ENCODE measurements around the gene ITM2C. TPM values are rescaled to one million over a fixed set of nuclear protein-coding genes. Genes with fewer than 3 reads are reported as not detected.

Gene ITM2C
- total and polyA plus RNA-seq, 2 experiments from 2014 or later: 241 to 367 TPM

- DNase-seq (ENCODE audit: low spot score) (no peak), ATAC-seq (no peak)
- peaks cover 6% of the 10 kb centered on the region; the same call in 1 of the 3 replicates for H3K4me1 Mint-ChIP-seq
- Histone ChIP-seq H4K20me1 (replicated peaks; ENCODE audit: insufficient read depth) (no peaks in the 10 kb centered on the region), H3K4me1 (ENCODE audit: insufficient read depth) (peaks cover 3% of the 10 kb centered on the region; the same call in 1 of the 2 replicates), H3K4me2 (no peak overlapping the region), H3K27ac (ENCODE audit: low read depth) (no peak overlapping the region), H3K27me3 (ENCODE audit: insufficient read depth) (no peaks in the 10 kb centered on the region), H2AFZ (no peak overlapping the region), H3F3A (replicated peaks; ENCODE audit: low read depth) (no peaks in the 10 kb centered on the region), H3K4me3 (no peak overlapping the region), H3K79me2 (replicated peaks; ENCODE audit: insufficient read depth) (no peaks in the 10 kb centered on the region), H3K36me3 (ENCODE audit: insufficient read depth) (no peaks in the 10 kb centered on the region), H3K9me2 (ENCODE audit: insufficient read depth) (peaks cover 8% of the 10 kb centered on the region; the same call in 1 of the 2 replicates)
- peaks cover 3% of the 10 kb centered on the region; the same call in 2 of the 3 replicates for H3K9me3 Mint-ChIP-seq
- peaks cover 15% of the 10 kb centered on the region for H3K27me3 Mint-ChIP-seq (ENCODE audit: insufficient read depth, low read depth, poor library complexity)
- no peak overlapping the region for H3K27ac Mint-ChIP-seq
- TF ChIP-seq POLR2AphosphoS5 (IDR thresholded peaks at IDR 0.05; ENCODE audit: low read depth): no peak
- TF ChIP-seq, protein P1, sequence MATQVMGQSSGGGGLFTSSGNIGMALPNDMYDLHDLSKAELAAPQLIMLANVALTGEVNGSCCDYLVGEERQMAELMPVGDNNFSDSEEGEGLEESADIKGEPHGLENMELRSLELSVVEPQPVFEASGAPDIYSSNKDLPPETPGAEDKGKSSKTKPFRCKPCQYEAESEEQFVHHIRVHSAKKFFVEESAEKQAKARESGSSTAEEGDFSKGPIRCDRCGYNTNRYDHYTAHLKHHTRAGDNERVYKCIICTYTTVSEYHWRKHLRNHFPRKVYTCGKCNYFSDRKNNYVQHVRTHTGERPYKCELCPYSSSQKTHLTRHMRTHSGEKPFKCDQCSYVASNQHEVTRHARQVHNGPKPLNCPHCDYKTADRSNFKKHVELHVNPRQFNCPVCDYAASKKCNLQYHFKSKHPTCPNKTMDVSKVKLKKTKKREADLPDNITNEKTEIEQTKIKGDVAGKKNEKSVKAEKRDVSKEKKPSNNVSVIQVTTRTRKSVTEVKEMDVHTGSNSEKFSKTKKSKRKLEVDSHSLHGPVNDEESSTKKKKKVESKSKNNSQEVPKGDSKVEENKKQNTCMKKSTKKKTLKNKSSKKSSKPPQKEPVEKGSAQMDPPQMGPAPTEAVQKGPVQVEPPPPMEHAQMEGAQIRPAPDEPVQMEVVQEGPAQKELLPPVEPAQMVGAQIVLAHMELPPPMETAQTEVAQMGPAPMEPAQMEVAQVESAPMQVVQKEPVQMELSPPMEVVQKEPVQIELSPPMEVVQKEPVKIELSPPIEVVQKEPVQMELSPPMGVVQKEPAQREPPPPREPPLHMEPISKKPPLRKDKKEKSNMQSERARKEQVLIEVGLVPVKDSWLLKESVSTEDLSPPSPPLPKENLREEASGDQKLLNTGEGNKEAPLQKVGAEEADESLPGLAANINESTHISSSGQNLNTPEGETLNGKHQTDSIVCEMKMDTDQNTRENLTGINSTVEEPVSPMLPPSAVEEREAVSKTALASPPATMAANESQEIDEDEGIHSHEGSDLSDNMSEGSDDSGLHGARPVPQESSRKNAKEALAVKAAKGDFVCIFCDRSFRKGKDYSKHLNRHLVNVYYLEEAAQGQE (IDR thresholded peaks at IDR 0.05; ENCODE audit: unreplicated experiment): no peak
- TF ChIP-seq ETS1 (IDR thresholded peaks at IDR 0.05): no peak
- TF ChIP-seq NANOG (IDR thresholded peaks at IDR 0.05; ENCODE audit: borderline replicate concordance): no peak
- no peak for TF ChIP-seq ZNF331 (CRISPR knock-in tag; IDR thresholded peaks at IDR 0.05; ENCODE audit: low read depth)
- TF ChIP-seq JUNB (IDR thresholded peaks at IDR 0.05; ENCODE audit: unreplicated experiment): no peak
- TF ChIP-seq EZH2 (IDR thresholded peaks at IDR 0.05; ENCODE audit: low read depth, unreplicated experiment): no peak
- TF ChIP-seq EZH2phosphoT487 (IDR thresholded peaks at IDR 0.05; ENCODE audit: unreplicated experiment): no peak
- no peak for TF ChIP-seq CTCF (conservative IDR thresholded peaks at IDR 0.05; ENCODE audit: low read depth in 2 of 2)
- no peak overlapping the region for H3K4me3 Mint-ChIP-seq
- H3K36me3 Mint-ChIP-seq (ENCODE audit: low read depth): no peaks in the 10 kb centered on the region; the same call in 2 of the 3 replicates
Measured at GRCh38 chr2:230912046-230912445, 47.3 kb downstream of the ITM2C start.
